Fibroblast of lung (primary cell): ENCODE results near the gene OR6X1.

Experiments used
- EZH2 ChIP-seq: IDR thresholded peaks from 2 replicates; pipeline ENCODE4 v1.5.1; 2012; ENCODE audit warnings: low read length, control low read depth, mild to moderate bottlenecking; ENCODE audit errors: missing control alignments
- TF ChIP-seq, protein P1 (sequence below), 2 donors: IDR thresholded peaks in 1 of 2; conservative IDR thresholded peaks in 1 of 2; 1 replicate in 1 of 2; 2 replicates in 1 of 2; pipeline ENCODE4 v1.5.1; 2011 to 2012; ENCODE audit warnings: low read length in 2 of 2, control low read depth in 1 of 2, inconsistent platforms in 1 of 2, low read depth in 1 of 2, mild to moderate bottlenecking in 1 of 2

DNA sequence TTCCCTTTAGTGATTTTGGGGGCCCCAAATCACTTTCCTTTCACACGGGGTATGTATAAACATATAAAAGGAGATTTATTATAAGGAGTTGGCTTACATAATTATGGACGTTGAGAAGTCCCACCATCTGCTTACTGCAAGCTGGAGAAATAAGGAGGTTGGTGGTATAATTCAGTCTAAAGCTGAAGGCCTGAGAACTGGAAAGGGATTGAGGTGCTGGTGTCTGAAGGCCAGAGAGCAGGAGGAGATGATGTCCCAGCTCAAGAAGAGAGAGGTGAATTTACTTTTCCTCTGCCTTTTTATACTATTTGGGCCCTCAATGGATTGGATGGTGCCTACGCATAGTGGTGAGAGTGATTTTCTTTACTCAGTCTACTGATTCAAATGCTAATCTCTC lies 11.6 kb downstream of the OR6X1 start:
- no peak for TF ChIP-seq EZH2
- TF ChIP-seq, protein P1, sequence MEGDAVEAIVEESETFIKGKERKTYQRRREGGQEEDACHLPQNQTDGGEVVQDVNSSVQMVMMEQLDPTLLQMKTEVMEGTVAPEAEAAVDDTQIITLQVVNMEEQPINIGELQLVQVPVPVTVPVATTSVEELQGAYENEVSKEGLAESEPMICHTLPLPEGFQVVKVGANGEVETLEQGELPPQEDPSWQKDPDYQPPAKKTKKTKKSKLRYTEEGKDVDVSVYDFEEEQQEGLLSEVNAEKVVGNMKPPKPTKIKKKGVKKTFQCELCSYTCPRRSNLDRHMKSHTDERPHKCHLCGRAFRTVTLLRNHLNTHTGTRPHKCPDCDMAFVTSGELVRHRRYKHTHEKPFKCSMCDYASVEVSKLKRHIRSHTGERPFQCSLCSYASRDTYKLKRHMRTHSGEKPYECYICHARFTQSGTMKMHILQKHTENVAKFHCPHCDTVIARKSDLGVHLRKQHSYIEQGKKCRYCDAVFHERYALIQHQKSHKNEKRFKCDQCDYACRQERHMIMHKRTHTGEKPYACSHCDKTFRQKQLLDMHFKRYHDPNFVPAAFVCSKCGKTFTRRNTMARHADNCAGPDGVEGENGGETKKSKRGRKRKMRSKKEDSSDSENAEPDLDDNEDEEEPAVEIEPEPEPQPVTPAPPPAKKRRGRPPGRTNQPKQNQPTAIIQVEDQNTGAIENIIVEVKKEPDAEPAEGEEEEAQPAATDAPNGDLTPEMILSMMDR (conservative IDR thresholded peaks at IDR 0.05 in 1 of 2, IDR thresholded peaks at IDR 0.05 in 1 of 2; ENCODE audit: low read depth in 1 of 2, low read length in 2 of 2), result no peak
